WTC11 (cell line): Measurements from ENCODE around the gene TBC1D22A. TPM values are rescaled to one million over a fixed set of nuclear protein-coding genes. Genes with fewer than 3 reads are reported as not detected.

Source experiments
- ATAC-seq: fragments of 200-7000 bp; cut with Tn5 transposase; 2 replicates; pipeline ENCODE4 v1.10.0; 2021; ENCODE audit warnings: mild to moderate bottlenecking, moderate library complexity
- CTCF ChIA-PET: fragments of 300-600 bp; sonication (Branson Sonifier 250); formaldehyde crosslinking; loops from one replicate; lab custom pipeline; 2021; ENCODE audit warnings: antibody characterized with exemption; lab: Charles Lee
- POLR2A ChIA-PET: fragments of 350-600 bp; sonication (Branson Sonifier 250); formaldehyde crosslinking; loops from one replicate; lab custom pipeline; 2021; ENCODE audit warnings: antibody characterized with exemption; lab: Charles Lee
- DNase-seq: peaks from one replicate; pipeline ENCODE4 v3.0.0; 2021; ENCODE audit warnings: low spot score
- H3K27ac Mint-ChIP-seq: 2 replicates; pipeline ENCODE4 v1.8.0; 2021; ENCODE audit warnings: mixed read lengths
- H3K27me3 Mint-ChIP-seq: 2 replicates; pipeline ENCODE4 v1.8.0; 2021; ENCODE audit warnings: low read depth, mild to moderate bottlenecking, moderate library complexity, mixed read lengths
- H3K36me3 Mint-ChIP-seq: 2 replicates; pipeline ENCODE4 v1.8.0; 2021; ENCODE audit warnings: mixed read lengths
- H3K4me1 Mint-ChIP-seq: 2 replicates; pipeline ENCODE4 v1.8.0; 2022; ENCODE audit warnings: mixed read lengths
- H3K4me3 Mint-ChIP-seq: 2 replicates; pipeline ENCODE4 v1.8.0; 2021; ENCODE audit warnings: mild to moderate bottlenecking, moderate library complexity, mixed read lengths
- H3K9me3 Mint-ChIP-seq: 2 replicates; pipeline ENCODE4 v1.8.0; 2021; ENCODE audit warnings: mixed read lengths
- AR ChIP-seq: fragments of 250-450 bp; sonication (Bioruptor Pico); IDR thresholded peaks from 2 replicates; pipeline ENCODE4 v1.9.0; 2021; ENCODE audit warnings: mild to moderate bottlenecking
- ATF3 ChIP-seq: sonication (generic); formaldehyde crosslinking; conservative IDR thresholded peaks from 2 replicates; pipeline ENCODE4 v1.8.1; 2022; ENCODE audit warnings: mild to moderate bottlenecking, missing genetic modification reagents
- ATF6 ChIP-seq: sonication (generic); formaldehyde crosslinking; IDR thresholded peaks from 2 replicates; pipeline ENCODE4 v1.8.1; 2023; ENCODE audit warnings: mild to moderate bottlenecking, missing genetic modification reagents
- CREM ChIP-seq: sonication (generic); formaldehyde crosslinking; IDR thresholded peaks from 2 replicates; pipeline ENCODE4 v1.8.1; 2022; ENCODE audit warnings: mild to moderate bottlenecking, missing genetic modification reagents, moderate library complexity
- EMX1 ChIP-seq: fragments of 250-450 bp; sonication (Bioruptor Pico); IDR thresholded peaks from 2 replicates; pipeline ENCODE4 v1.8.0; 2021; ENCODE audit warnings: mild to moderate bottlenecking
- ESRRA ChIP-seq: sonication (generic); formaldehyde crosslinking; IDR thresholded peaks from 2 replicates; pipeline ENCODE4 v1.8.1; 2022; ENCODE audit warnings: mild to moderate bottlenecking, missing genetic modification reagents, borderline replicate concordance
- GABPB1 ChIP-seq: sonication (generic); formaldehyde crosslinking; IDR thresholded peaks from 2 replicates; pipeline ENCODE4 v1.8.1; 2023; ENCODE audit warnings: mild to moderate bottlenecking, missing genetic modification reagents
- GRHL2 ChIP-seq: fragments of 250-450 bp; sonication (Bioruptor Pico); IDR thresholded peaks from 2 replicates; pipeline ENCODE4 v1.8.0; 2022; ENCODE audit warnings: mild to moderate bottlenecking, moderate library complexity; ENCODE audit not compliant: insufficient replicate concordance, severe bottlenecking
- HMGA2 ChIP-seq: fragments of 250-450 bp; sonication (Bioruptor Pico); IDR thresholded peaks from 2 replicates; pipeline ENCODE4 v1.4.0; 2021; ENCODE audit warnings: mild to moderate bottlenecking, moderate library complexity
- RELA ChIP-seq: sonication (generic); formaldehyde crosslinking; IDR thresholded peaks from 2 replicates; pipeline ENCODE4 v1.8.1; 2022; ENCODE audit warnings: missing genetic modification reagents, mild to moderate bottlenecking, borderline replicate concordance
- TEAD4 ChIP-seq: sonication (generic); formaldehyde crosslinking; IDR thresholded peaks from 2 replicates; pipeline ENCODE4 v1.8.0; 2022; ENCODE audit warnings: mild to moderate bottlenecking, missing genetic modification reagents
- TP53 ChIP-seq: sonication (generic); formaldehyde crosslinking; IDR thresholded peaks from 2 replicates; pipeline ENCODE4 v1.8.1; 2023; ENCODE audit warnings: mild to moderate bottlenecking, missing genetic modification reagents
- USF1 ChIP-seq: sonication (generic); formaldehyde crosslinking; IDR thresholded peaks from 2 replicates; pipeline ENCODE4 v1.8.0; 2022; ENCODE audit warnings: mild to moderate bottlenecking, missing genetic modification reagents
- ZBTB43 ChIP-seq: sonication (generic); formaldehyde crosslinking; IDR thresholded peaks from 2 replicates; pipeline ENCODE4 v1.8.1; 2023; ENCODE audit warnings: mild to moderate bottlenecking, missing genetic modification reagents
- ZNF219 ChIP-seq: sonication (generic); formaldehyde crosslinking; IDR thresholded peaks from 2 replicates; pipeline ENCODE4 v1.8.0; 2023; ENCODE audit warnings: missing genetic modification reagents, mild to moderate bottlenecking, borderline replicate concordance
- ZNF512 ChIP-seq: sonication (generic); formaldehyde crosslinking; IDR thresholded peaks from 2 replicates; pipeline ENCODE4 v1.8.1; 2022; ENCODE audit warnings: missing genetic modification reagents, borderline replicate concordance
- ZNF532 ChIP-seq: fragments of 250-450 bp; sonication (Bioruptor Pico); IDR thresholded peaks from 2 replicates; pipeline ENCODE4 v1.9.0; 2021; ENCODE audit warnings: mild to moderate bottlenecking, borderline replicate concordance
- total RNA-seq: library from RNA; stranded (reverse); gene quantifications from 3 replicates; pipeline ENCODE4 v1.2.3, GENCODE V29; 2021

The TBC1D22A gene
- total RNA-seq, 1 experiment from 2014 or later = 18.1 TPM

- TF ChIP-seq GRHL2 (CRISPR knock-in tag) = no peak
- TF ChIP-seq USF1 (CRISPR knock-in tag) = no peak
- TF ChIP-seq CREM (CRISPR knock-in tag) = no peak
- no peak for TF ChIP-seq EMX1 (CRISPR knock-in tag)
Measured at GRCh38 chr22:46748206-46748907, 14.1 kb upstream of the TBC1D22A start (continued).

GRCh38 chr22:46748908-46749675, 13.4 kb upstream of the TBC1D22A start:
- no peaks in the 10 kb centered on the region; the same call in 1 of the 2 replicates for H3K36me3 Mint-ChIP-seq
- peaks cover 11% of the 10 kb centered on the region; the same call in 1 of the 2 replicates for H3K27me3 Mint-ChIP-seq
- TF ChIP-seq TEAD4 (CRISPR knock-in tag) (no peak), ATF6 (CRISPR knock-in tag) (no peak), ZNF532 (CRISPR knock-in tag) (no peak), ZBTB43 (no peak), RELA (CRISPR knock-in tag) (no peak), ESRRA (CRISPR knock-in tag) (no peak), AR (CRISPR knock-in tag) (no peak), ZNF219 (CRISPR knock-in tag) (no peak), GABPB1 (no peak), CREM (CRISPR knock-in tag) (no peak), TP53 (CRISPR knock-in tag) (no peak), ZNF512 (CRISPR knock-in tag) (no peak), ATF3 (no peak), HMGA2 (CRISPR knock-in tag) (no peak)
- H3K27ac Mint-ChIP-seq = no peak overlapping the region
- no peak overlapping the region for H3K4me3 Mint-ChIP-seq
- ATAC-seq = no peak
- CTCF ChIA-PET = interaction anchor here (0.7 to 2.3 kb wide), 3 partner anchors 10 to 186 kb away, joined by 3 to 11 read pairs (median 6); no protein-coding TSS in a partner anchor
- H3K9me3 Mint-ChIP-seq = peaks cover 1% of the 10 kb centered on the region
- POLR2A ChIA-PET = no interaction called here
- H3K4me1 Mint-ChIP-seq = no peaks in the 10 kb centered on the region
- no peak for DNase-seq
